ENCODE data around the gene KCTD5. TPM values are rescaled to one million over a fixed set of nuclear protein-coding genes. Genes with fewer than 3 reads are reported as not detected.

The KCTD5 gene
- total and polyA plus RNA-seq, 9 of the 15 experiments (the other 6 are each of a cell fraction or from before 2014, with no cell fraction given) = 0.73 to 58.3 (median 32.3) TPM

- TF ChIP-seq NCOA4 (IDR thresholded peaks at IDR 0.05; ENCODE audit: partially characterized antibody) = no peak
- TF ChIP-seq ESRRA (IDR thresholded peaks at IDR 0.05; ENCODE audit: borderline replicate concordance, low read depth) = no peak
- 0 out of 2 replicates have a peak, but pooled peaks have one; percentile 61 for TF ChIP-seq ZNF224 (CRISPR knock-in tag; IDR thresholded peaks at IDR 0.05)
- no peak for TF ChIP-seq TEAD4 (IDR thresholded peaks at IDR 0.05; ENCODE audit: low read length)
- peak; percentile 63; the same call in 1 of the 2 replicates for TF ChIP-seq TEAD4 (CRISPR knock-in tag; IDR thresholded peaks at IDR 0.05; ENCODE audit: borderline replicate concordance)
- TF ChIP-seq ZNF274 (IDR thresholded peaks at IDR 0.05; ENCODE audit: borderline replicate concordance, low read depth, low read length) = no peak
- TF ChIP-seq PHB2 (IDR thresholded peaks at IDR 0.05; ENCODE audit: low read depth) = no peak
- TF ChIP-seq ZNF124 (CRISPR knock-in tag; IDR thresholded peaks at IDR 0.05) = peak; percentile 68; the same call in 1 of the 2 replicates
- no peak for TF ChIP-seq KAT2B (IDR thresholded peaks at IDR 0.05; ENCODE audit: low read depth, low read length)
- no peak for TF ChIP-seq CTCFL (IDR thresholded peaks at IDR 0.05; ENCODE audit: borderline replicate concordance, insufficient read depth, low read depth, low read length, poor library complexity, severe bottlenecking)
- no peak for TF ChIP-seq ZNF395 (CRISPR knock-in tag; IDR thresholded peaks at IDR 0.05)
- no peak for TF ChIP-seq JUN (IDR thresholded peaks at IDR 0.05; ENCODE audit: borderline replicate concordance, low read depth, low read length)
- TF ChIP-seq JUN (CRISPR knock-in tag; IDR thresholded peaks at IDR 0.05; ENCODE audit: borderline replicate concordance) = 0 out of 2 replicates have a peak, but pooled peaks have one; percentile 54
- 0 out of 2 replicates have a peak, but pooled peaks have one; percentile 12 for TF ChIP-seq POLR2G (IDR thresholded peaks at IDR 0.05; ENCODE audit: low read depth, low read length)
- no peak for TF ChIP-seq ZNF449 (CRISPR knock-in tag; IDR thresholded peaks at IDR 0.05)
- TF ChIP-seq EP300 (IDR thresholded peaks at IDR 0.05; ENCODE audit: low read length) = no peak
- no peak for TF ChIP-seq FOXO4 (CRISPR knock-in tag; IDR thresholded peaks at IDR 0.05)
Observed at GRCh38 chr16:2715519-2715918, 33.2 kb downstream of the KCTD5 start (continued).
